ENCODE results near the gene ILF3. TPM values are rescaled to one million over a fixed set of nuclear protein-coding genes. Genes with fewer than 3 reads are reported as not detected.

Gene ILF3
- total RNA-seq: 125 and 208 TPM in 2 replicates

DNA sequence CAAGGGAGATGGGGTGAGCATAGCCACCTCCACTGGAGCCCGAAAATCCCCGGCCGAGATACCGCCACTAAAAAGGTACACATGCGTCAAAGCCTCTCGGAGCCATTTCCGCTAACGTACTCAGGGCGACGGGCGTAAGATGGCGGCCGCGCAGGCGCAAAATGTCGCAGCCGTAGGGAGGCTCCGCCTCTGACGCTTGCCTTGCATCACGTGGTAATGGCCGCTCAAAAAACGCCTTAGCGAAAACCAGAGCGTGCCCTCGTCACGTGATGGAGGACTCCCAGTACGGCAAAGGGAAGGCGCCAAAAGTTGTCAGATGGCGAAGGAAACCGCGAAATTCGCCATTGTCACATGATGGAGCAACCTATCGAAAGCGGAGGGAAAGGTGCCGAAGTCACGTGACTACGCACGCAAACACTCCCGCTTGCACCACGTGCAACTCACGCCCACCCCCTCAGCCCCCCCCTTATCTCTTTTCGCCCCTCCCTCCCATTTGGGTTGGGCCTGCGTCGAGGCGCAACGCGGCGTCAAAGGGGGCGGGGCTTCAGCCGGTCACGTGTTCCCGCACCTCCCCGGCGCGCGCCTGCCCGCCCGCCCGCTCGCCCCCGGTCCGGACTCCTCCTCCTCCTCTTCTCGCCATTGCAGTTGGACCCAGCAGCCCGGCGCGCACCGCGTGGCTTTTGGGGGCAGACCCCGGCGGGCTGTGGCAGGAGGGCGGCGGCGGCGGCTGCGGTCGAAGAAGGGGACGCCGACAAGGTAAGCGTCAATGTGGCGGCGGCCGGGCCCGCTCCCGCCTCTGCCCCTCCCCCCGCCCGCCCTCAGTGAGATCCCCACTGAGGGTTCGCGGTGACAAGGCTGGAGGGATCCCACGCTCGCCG lies at the start of gene ILF3:
TSS of gene ILF3 (plus strand) at position 615 of the 878 bp plus-strand sequence. CDS start 16,260 bp downstream, outside the sequence.
- TF ChIP-seq, protein P1, sequence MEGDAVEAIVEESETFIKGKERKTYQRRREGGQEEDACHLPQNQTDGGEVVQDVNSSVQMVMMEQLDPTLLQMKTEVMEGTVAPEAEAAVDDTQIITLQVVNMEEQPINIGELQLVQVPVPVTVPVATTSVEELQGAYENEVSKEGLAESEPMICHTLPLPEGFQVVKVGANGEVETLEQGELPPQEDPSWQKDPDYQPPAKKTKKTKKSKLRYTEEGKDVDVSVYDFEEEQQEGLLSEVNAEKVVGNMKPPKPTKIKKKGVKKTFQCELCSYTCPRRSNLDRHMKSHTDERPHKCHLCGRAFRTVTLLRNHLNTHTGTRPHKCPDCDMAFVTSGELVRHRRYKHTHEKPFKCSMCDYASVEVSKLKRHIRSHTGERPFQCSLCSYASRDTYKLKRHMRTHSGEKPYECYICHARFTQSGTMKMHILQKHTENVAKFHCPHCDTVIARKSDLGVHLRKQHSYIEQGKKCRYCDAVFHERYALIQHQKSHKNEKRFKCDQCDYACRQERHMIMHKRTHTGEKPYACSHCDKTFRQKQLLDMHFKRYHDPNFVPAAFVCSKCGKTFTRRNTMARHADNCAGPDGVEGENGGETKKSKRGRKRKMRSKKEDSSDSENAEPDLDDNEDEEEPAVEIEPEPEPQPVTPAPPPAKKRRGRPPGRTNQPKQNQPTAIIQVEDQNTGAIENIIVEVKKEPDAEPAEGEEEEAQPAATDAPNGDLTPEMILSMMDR (conservative IDR thresholded peaks at IDR 0.05; ENCODE audit: low read depth, low read length): no peak
- DNase-seq (ENCODE audit: low read depth): peak; percentile 99
- H3K4me3 ChIP-seq (ENCODE audit: low read depth, low read length): peak within 1 kb of the TSS; percentile 83

DNA sequence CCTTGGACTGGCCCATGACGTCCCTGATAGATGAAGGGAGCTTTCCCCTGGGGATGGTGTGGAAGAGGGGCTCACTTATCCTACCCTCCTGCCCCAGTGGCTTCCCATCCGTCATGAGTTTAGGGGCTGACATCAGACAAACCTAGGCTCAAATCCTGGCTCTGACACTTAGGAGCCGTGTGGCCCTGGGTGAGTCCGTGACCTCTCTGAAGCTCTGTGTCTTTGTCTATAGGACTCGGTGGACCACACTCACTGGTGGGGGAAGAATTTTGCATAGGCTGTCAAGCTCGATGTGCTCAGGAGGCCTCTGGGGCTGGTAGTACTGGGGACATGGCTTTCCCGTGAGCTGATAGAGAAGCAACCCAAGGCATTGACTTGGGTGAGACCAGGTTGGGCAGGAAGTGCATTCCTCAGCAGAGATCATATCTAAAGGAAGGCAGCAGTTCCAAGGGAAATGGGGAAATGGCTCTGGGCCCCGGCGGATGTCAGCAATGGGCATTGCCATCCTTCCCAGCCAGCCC lies 49.6 kb upstream of the ILF3 start:
- no peak for DNase-seq (ENCODE audit: low read depth)
- H3K4me3 ChIP-seq (ENCODE audit: low read depth, low read length): no peak overlapping the region
- TF ChIP-seq, protein P1 (conservative IDR thresholded peaks at IDR 0.05; ENCODE audit: low read depth, low read length): no peak

DNA sequence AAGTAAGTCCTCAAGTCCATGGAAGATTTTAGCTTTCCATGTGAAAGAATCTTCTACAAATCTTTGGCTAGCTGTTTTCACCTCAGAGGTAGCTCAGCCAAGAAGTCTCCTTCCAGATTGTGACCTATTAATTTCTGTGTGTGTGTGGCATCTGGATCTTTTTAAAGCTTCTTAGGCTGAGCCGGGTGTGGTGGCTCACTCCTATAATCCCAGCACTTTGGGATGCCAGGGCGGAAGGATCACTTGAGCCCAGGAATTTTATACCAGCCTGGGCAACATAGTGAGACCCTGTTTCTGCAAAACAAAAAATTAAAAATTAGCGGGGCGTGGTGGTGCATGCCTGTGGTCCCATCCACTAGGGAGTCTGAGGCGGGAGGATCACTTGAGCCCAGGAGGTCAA lies 42.2 kb upstream of the ILF3 start:
- no peak for DNase-seq (ENCODE audit: low read depth)
- TF ChIP-seq, protein P1 (conservative IDR thresholded peaks at IDR 0.05; ENCODE audit: low read depth, low read length): no peak
- no peak overlapping the region for H3K4me3 ChIP-seq (ENCODE audit: low read depth, low read length)

DNA sequence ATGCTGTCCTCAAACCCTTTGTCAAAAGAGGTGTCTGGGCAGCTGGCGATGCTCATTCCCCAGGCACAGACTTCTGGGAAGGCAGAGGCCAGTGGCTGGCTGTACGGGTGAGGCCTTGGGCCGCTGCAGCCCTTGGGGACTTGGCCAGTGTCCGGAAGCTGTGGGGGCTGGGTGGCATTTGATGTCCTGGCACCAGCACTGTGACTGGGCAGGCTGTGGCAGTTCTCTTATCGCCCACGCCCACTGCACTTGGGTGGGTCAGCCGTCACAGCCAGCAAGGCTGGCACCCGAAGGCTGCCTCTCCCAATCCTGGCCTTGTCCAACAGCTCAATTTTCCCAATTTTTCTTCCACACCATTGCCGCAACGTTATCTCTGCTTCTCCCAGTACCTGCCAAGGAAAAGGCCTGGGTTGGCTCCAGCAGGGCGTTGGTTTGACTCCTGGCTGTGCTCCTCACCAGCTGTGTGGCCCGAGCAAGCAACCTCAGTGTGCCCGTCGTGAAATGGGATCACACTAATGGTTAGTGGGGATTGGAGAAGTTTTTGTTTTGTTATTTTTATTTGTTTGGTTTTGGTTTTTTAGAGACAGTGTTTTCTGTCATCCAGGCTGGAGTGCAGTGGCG lies 41.5 kb upstream of the ILF3 start:
- H3K4me3 ChIP-seq (ENCODE audit: low read depth, low read length): no peak overlapping the region
- TF ChIP-seq, protein P1 (conservative IDR thresholded peaks at IDR 0.05; ENCODE audit: low read depth, low read length): no peak
- DNase-seq (ENCODE audit: low read depth): no peak

DNA sequence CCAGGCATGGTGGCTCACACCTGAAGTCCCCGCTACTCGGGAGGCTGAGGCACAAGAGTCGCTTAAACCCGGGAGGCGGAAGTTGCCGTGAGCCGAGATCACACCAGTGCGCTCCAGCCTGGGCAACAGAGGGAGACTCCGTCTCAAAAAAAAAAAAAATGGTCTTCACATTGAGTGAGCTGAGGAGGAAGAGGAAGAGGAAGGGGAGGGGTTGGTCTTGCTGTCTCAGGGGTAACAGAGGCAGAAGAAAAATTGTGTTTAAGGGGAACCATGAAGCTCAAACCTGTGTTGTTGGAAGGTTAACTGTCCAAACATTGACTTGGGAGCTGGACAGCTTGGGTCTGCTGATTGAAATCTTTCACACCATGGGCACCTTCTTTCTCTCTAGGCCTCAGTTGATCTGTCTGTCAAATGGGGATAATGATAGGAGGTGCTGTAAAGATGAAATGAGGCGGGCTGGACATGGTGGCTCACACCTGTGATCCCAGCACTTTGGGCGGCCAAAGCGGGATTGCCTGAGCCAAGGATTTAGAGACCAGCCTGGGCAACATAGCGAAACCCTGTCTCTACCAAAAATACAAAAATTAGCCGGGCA lies 38.6 kb upstream of the ILF3 start:
- TF ChIP-seq, protein P1 (conservative IDR thresholded peaks at IDR 0.05; ENCODE audit: low read depth, low read length): no peak
- H3K4me3 ChIP-seq (ENCODE audit: low read depth, low read length): no peak overlapping the region
- DNase-seq (ENCODE audit: low read depth): no peak

DNA sequence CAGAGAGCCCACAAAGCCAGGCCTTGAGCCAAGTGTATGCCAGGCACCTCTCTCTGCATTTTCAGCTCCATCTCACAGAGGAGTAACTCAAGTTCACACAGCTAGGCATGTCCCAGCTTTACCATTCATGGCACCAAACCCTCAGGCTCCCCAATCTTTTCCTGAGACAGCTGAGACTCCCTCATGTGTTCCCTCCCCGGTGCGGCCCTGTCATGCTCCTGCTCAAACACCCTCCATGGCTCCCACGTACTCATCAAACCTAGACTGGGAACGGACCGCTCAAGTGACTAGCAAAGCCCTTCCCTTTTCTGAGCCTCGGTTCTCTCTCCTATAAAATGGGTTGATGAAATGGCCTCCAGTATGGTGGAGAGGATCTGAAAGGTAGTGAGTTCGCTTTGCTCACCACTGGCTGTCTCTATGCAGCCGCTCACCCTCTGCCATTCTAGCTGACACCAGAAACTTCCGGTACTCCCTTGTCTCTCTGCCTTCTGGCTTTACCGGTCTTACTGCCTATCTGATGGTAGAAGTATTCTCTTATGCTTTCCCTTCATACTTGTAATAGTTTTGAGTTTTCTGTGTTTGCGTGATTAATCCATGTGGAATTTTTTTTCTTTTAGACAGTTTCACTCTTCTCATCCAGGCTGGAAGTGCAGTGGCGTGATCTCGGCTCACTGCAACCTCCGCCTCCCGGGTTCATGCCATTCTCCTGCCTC lies 36.6 kb upstream of the ILF3 start:
- DNase-seq (ENCODE audit: low read depth): peak; percentile 3
- TF ChIP-seq, protein P1 (conservative IDR thresholded peaks at IDR 0.05; ENCODE audit: low read depth, low read length): no peak
- no peak overlapping the region for H3K4me3 ChIP-seq (ENCODE audit: low read depth, low read length)

Data from epithelial cell of proximal tubule (primary cell).